Measurements from ENCODE around the gene SLC66A1.

SLC66A1 gene

GRCh38 chr1:19377812-19378718, 65.9 kb downstream of the SLC66A1 start:
- no peak for DNase-seq (ENCODE audit: low spot score)

All from AG20443 (cell line).